Duodenal mucosa (tissue), 2 donors: ENCODE results near the gene SSUH2.

Experiments
- H3K27ac ChIP-seq: one replicate; pipeline ENCODE4 v1.7.0; 2013; ENCODE audit warnings: low read depth, low read length
- H3K27me3 ChIP-seq, 2 donors: one replicate each; pipeline ENCODE4 v1.7.0; 2013; ENCODE audit warnings: low read length in 2 of 2, control low read depth in 1 of 2; ENCODE audit not compliant: insufficient read depth in 2 of 2, control insufficient read depth in 1 of 2
- H3K36me3 ChIP-seq, 2 donors: one replicate each; pipeline ENCODE4 v1.7.0; 2013; ENCODE audit warnings: low read length in 2 of 2, control low read depth in 1 of 2; ENCODE audit not compliant: insufficient read depth in 2 of 2, control insufficient read depth in 1 of 2
- H3K4me1 ChIP-seq, 2 donors: one replicate each; pipeline ENCODE4 v1.7.0; 2013; ENCODE audit warnings: low read length in 2 of 2, control low read depth in 1 of 2; ENCODE audit not compliant: insufficient read depth in 2 of 2, control insufficient read depth in 1 of 2
- H3K4me3 ChIP-seq, 2 donors: one replicate each; pipeline ENCODE4 v1.7.0; 2013; ENCODE audit warnings: low read length in 2 of 2, low read depth in 1 of 2
- H3K9ac ChIP-seq, 2 donors: one replicate each; pipeline ENCODE4 v1.7.0; 2013; ENCODE audit warnings: low read length in 2 of 2, low read depth in 1 of 2
- H3K9me3 ChIP-seq, 2 donors: one replicate each; pipeline ENCODE4 v1.7.0; 2013; ENCODE audit warnings: low read length in 2 of 2, control low read depth in 1 of 2; ENCODE audit not compliant: control insufficient read depth in 1 of 2

Gene SSUH2

DNA sequence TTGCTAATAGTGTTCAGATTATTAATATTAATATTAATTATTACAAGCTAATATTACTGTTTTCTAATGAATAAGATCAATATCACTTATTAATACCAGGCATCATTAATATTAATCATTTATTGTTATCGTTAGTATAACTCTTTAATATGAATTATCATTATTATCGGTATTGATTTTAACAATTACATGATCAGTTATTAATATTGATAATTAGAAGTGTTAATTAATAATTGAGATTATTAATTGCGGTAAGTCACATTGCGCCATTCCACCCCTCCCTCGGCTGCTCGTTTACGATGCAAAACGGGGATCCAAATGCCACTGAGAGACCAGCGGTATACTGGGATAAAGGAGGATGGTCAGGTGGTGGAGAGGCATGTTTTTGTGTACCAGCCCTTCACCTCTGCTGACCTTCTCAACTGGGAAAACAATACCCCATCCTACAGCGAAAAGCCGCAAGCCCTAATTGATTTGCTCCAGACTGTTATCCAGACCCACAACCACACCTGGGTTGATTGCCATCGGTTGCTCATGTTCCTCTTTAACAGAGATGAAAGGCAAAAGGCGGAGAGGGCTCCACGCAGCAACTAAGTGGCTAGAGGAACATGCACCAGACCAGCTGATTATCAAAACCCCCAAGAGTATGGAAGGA is 28.6 kb upstream of the SSUH2 start:
- Histone ChIP-seq H3K36me3 (no peaks in the 10 kb centered on the region), H3K4me1 (no peaks in the 10 kb centered on the region), H3K27ac (no peak overlapping the region), H3K9ac (no peak overlapping the region), H3K27me3 (peaks cover 0 to 4% of the 10 kb centered on the region in 2 donors), H3K4me3 (no peak overlapping the region), H3K9me3 (no peaks in the 10 kb centered on the region)

DNA sequence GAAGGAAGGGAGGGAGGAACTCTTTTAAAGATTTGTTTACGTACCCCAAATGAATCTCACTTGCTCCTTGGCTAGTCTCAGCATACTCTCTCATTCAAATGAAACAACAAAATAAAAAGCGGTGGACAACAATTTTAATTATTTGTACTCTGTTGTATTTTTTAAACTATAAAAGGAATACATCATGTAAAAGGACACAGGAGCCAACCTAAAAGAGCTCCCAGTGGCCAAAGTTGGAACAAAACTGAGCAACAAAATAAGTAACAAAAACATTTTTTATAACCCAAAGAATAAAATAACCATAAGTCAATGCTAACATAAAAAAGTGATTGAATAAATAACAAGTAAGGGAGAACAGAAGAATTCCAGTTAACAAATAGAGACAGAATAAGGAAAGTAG is 24.4 kb upstream of the SSUH2 start:
- Histone ChIP-seq H3K4me1 (no peaks in the 10 kb centered on the region), H3K9ac (no peak overlapping the region), H3K36me3 (no peaks in the 10 kb centered on the region), H3K27ac (no peak overlapping the region), H3K4me3 (no peak overlapping the region), H3K9me3 (no peaks in the 10 kb centered on the region), H3K27me3 (peaks cover 0 to 4% of the 10 kb centered on the region in 2 donors)

DNA sequence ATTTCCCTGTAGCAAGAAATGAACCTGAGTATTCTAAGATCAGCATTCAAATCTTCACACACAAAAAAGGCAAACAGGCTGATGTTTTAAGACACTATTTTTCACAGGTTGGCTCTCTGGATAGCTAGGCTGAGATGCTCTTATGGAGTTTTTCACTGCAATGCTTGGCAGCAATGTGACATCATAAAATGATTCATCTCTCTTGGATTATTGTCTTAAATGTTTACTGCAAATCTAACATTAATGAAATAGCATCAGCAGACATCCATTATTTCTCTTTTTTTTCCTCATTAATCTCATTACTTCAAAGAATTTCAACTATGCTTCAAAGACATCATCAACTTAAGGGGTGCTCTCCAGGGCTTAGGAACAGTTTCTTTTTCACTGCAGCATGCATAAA is 23.6 kb upstream of the SSUH2 start:
- H3K4me3 ChIP-seq, result no peak overlapping the region

DNA sequence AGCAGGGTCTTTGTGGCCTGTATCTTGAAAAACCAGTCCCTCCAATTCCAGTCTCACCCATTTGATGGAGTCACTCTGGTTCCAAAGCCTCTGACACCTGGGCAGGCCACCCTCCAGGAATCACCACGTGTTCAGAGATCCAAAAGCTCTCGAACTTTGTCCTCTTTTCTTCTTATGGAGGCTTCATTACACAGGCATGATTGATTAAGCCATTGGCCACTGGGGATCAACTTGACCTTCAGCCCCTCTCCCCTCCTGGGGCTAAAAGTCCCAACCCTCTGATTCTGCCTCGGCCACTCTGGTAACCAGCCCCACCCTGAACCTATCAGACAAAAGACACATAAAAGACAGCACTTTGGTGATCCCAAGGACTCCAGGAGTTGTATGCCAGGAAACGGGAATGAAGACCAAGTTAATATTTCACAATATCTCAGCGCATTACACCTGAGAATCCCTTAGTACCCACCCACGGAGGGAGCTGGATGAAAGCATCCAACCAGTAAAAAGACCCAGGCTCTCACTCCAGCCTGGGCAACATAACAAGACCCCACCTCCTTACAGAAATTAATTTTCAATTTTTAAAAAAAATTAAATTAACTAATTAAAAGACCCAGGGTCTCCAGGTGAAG is 23.0 kb upstream of the SSUH2 start:
- Histone ChIP-seq H3K4me3 (no peak overlapping the region), H3K36me3 (no peaks in the 10 kb centered on the region), H3K27me3 (peaks cover 0 to 4% of the 10 kb centered on the region in 2 donors), H3K27ac (no peak overlapping the region), H3K9me3 (no peaks in the 10 kb centered on the region), H3K9ac (no peak overlapping the region), H3K4me1 (no peaks in the 10 kb centered on the region)

More for the DNA sequence above, 23.6 kb upstream of the SSUH2 start:
- Histone ChIP-seq H3K27me3 (peaks cover 0 to 4% of the 10 kb centered on the region in 2 donors), H3K36me3 (no peaks in the 10 kb centered on the region), H3K9me3 (no peaks in the 10 kb centered on the region), H3K27ac (no peak overlapping the region), H3K4me1 (no peaks in the 10 kb centered on the region), H3K9ac (no peak overlapping the region)

DNA sequence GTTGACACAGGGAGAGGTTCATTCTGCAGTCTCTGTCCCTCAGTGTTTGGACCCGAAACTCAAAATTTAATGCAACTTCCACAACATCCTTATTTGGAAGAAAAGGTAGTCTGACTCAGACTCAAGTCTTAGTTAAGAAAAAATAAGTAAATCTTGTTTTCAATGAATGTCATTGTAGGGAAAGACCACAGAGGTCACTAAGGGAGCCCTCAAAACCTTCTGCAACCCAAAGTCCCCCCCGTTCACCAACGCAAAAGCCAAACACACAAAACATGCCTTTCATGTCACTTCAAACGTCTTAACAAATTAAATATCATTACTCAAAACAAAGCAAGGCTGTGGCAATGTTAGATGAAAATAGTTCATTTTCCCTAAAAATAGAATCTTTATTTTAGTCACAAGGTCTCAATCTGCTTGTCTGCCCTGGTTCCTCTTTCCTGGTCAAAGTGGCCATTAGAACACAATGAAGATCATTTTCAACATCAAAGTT is 20.9 kb upstream of the SSUH2 start:
- Histone ChIP-seq H3K4me1 (no peaks in the 10 kb centered on the region), H3K9ac (no peak overlapping the region), H3K36me3 (no peaks in the 10 kb centered on the region), H3K27me3 (peaks cover 0 to 4% of the 10 kb centered on the region in 2 donors), H3K4me3 (no peak overlapping the region), H3K27ac (no peak overlapping the region), H3K9me3 (no peaks in the 10 kb centered on the region)

DNA sequence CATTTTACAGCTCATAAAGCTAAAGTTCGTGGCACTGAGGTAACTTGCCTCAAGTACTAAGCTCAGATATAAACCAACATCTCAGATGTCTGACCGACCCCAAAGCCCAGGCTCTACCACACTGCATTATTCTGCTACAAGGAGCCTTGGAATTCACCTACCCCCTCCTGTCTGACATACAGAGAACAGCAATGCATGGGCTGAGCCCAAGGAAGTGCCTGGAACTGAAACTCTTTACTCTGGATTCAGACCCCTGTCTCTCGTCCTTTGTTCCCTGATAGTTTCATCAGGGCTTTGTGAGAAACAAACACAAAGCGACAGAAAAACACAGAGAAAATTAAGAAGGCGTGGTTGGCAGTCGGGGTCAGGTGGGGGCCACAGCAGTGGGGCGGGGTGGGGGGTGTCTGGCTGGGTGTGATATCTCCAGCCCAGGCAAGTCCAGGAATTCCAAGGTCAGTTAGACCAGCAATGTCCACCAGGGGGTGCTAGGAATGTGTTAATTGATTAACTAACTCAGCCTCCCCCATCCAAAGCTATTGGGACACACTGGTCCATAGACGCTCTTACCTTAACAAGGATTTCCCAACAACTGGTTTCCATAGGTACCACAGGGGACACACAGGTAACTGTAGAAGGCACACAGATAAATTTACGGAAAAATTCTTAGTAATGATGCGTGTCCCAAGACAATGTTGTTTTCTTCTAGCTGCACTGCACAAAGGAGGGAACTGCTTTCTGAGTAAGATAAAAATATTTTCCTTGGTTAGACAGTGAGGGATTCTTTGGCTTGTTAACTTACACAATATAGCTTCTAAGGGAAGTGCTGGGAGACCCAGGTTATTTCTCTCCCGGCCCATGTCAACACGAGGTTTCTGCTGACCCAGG is 18.8 kb upstream of the SSUH2 start:
- no peaks in the 10 kb centered on the region for H3K27me3 ChIP-seq
- no peak overlapping the region for H3K4me3 ChIP-seq
- H3K36me3 ChIP-seq, result no peaks in the 10 kb centered on the region
- no peaks in the 10 kb centered on the region for H3K9me3 ChIP-seq
- H3K27ac ChIP-seq, result no peak overlapping the region
- no peak overlapping the region for H3K9ac ChIP-seq
- H3K4me1 ChIP-seq, result peaks cover under 1 to 7% of the 10 kb centered on the region in 2 donors

DNA sequence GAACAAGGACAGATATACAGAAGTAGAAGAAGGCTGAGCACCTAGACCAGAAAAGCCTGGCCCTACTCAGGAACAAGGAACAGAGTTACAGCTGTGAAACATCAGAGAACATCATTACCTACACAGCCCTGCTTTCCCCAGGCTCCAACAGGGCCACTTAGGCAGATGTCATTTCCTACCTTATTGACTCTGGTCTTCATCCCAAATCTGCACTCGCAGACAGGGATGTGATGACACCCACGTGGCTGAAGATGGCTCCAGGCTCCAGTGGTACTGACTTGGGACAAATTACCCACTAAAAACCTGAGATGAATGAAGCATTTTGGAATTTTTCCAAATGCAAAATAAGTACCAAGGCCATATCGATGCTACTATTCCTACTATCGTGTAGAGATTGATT is 18.0 kb upstream of the SSUH2 start:
- Histone ChIP-seq H3K27me3 (no peaks in the 10 kb centered on the region), H3K27ac (no peak overlapping the region), H3K36me3 (no peaks in the 10 kb centered on the region), H3K9ac (no peak overlapping the region), H3K4me1 (peaks cover 9 to 10% of the 10 kb centered on the region in 2 donors), H3K9me3 (no peaks in the 10 kb centered on the region), H3K4me3 (no peak overlapping the region)

DNA sequence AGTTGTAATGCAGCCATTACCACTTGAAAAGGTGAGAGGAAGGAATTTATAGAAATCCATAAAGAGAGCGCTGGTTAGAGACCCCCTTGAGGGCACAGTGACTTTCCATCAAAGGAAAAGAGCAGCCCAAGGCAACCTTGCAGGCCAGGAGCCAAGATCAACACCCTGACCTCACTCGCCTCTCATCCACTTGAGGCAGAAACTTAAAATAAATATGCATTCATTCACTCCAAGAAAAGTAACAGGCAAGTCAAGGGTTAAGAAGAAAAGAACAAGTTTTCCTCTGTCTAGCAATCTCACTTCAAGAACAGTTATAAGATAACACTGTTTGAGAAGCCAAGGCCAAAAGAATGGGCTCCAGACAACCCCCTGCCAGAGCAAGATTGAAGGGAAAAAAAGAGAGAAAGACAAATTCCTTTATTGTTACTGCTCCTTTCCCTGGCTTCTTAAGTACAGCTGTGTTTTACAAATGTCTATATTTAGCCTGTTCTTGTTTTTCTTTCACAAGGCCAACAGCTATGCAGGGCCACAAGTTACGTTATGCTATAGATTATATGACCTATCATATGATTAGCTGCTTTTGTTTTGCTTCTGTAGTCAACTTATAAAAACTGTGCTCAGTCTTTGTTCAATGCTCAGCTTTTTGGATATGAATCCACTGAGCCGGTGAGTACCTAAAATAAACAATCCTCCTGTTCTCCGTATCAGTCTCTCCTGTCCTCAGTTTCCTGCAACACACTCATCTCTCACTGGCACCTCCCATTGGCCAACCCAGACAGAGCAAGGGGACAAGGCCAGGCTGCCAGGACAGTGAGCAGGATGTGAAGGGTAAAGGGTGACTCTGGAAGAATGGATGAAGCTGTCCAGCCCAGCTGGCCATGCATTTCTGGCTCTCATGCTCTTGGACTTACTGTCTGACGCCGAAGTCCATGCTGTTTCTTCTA is 15.8 kb upstream of the SSUH2 start:
- Histone ChIP-seq H3K9me3 (no peaks in the 10 kb centered on the region), H3K27me3 (no peaks in the 10 kb centered on the region), H3K27ac (no peak overlapping the region), H3K4me3 (no peak overlapping the region), H3K4me1 (peaks cover 10 to 12% of the 10 kb centered on the region in 2 donors), H3K36me3 (no peaks in the 10 kb centered on the region), H3K9ac (no peak overlapping the region)

DNA sequence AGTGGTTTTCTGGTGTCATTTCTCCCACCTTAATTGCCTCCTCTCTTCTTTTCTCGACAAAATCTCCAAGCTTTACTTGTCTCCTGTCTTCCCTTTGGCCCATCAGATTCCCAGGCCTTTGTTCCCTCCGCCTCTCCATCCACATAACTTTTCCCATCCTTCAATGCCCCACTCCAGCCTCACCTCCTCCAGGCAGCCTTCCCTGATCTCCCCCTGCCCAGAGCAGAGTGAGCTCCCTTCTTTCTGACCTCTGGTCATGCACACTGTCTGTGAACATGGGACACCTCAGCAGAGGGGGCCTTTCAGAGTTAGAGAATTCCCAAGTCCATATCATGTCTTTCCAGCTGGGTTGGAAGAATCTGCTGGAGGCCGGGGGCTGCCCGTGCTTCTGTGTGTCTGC is 14.6 kb upstream of the SSUH2 start:
- H3K27ac ChIP-seq, result no peak overlapping the region
- H3K9ac ChIP-seq, result no peak overlapping the region
- peaks cover 10 to 12% of the 10 kb centered on the region in 2 donors for H3K4me1 ChIP-seq
- H3K27me3 ChIP-seq, result no peaks in the 10 kb centered on the region
- no peak overlapping the region for H3K4me3 ChIP-seq
- H3K36me3 ChIP-seq, result no peaks in the 10 kb centered on the region
- no peaks in the 10 kb centered on the region for H3K9me3 ChIP-seq
